ENCODE results near the gene ASPA. TPM values are rescaled to one million over a fixed set of nuclear protein-coding genes. Genes with fewer than 3 reads are reported as not detected.

The ASPA gene
- polyA plus RNA-seq, 1 donor (not counting 4 experiments of a cell fraction or from before 2014, with no cell fraction given): not detected

GRCh38 chr17:3545151-3545550 lies 69.4 kb downstream of the ASPA start:
- no peaks in the 10 kb centered on the region for H3K9me1 ChIP-seq (ENCODE audit: control insufficient read depth, extremely low read depth, insufficient read depth, low read length)
- H3K27ac ChIP-seq (ENCODE audit: control insufficient read depth, insufficient read depth, low read length): no peak overlapping the region
- H3K79me2 ChIP-seq (ENCODE audit: control insufficient read depth, insufficient read depth, low read length): peaks cover 5% of the 10 kb centered on the region
- H3K27me3 ChIP-seq (ENCODE audit: control insufficient read depth, extremely low read depth, insufficient read depth, low read length): no peaks in the 10 kb centered on the region
- no peak overlapping the region for H2AFZ ChIP-seq (ENCODE audit: control insufficient read depth, low read length)
- dilution Hi-C loops (cut with MboI; ENCODE audit: extremely low pct_ligation_motif_present, low sequenced_read_pairs): no loop called here
- no peak overlapping the region for H3K4me3 ChIP-seq (ENCODE audit: control insufficient read depth in 2 of 3, extremely low read depth in 1 of 3, insufficient read depth in 2 of 3, low read depth in 1 of 3, low read length in 3 of 3)
- no peak overlapping the region for H3K4me2 ChIP-seq (ENCODE audit: control insufficient read depth, extremely low read depth, insufficient read depth, low read depth, low read length)
- H4K20me1 ChIP-seq (ENCODE audit: control insufficient read depth, extremely low read depth, insufficient read depth, low read length): no peaks in the 10 kb centered on the region
- TF ChIP-seq EZH2 (IDR thresholded peaks at IDR 0.05; ENCODE audit: low read length): no peak
- H3K9me3 ChIP-seq (ENCODE audit: control insufficient read depth, low read depth, low read length): no peaks in the 10 kb centered on the region
- no peak overlapping the region for H3K9ac ChIP-seq (ENCODE audit: control insufficient read depth, extremely low read depth, insufficient read depth, low read length)
- H3K4me1 ChIP-seq (ENCODE audit: control insufficient read depth, extremely low read depth, insufficient read depth, low read length): no peaks in the 10 kb centered on the region
- DNase-seq (ENCODE audit: low read depth, low spot score) (no peak), FAIRE-seq (no peak)
- peaks cover 16 to 23% of the 10 kb centered on the region in 2 experiments for H3K36me3 ChIP-seq (ENCODE audit: control insufficient read depth in 2 of 2, extremely low read depth in 1 of 2, insufficient read depth in 2 of 2, low read length in 2 of 2)

DNA sequence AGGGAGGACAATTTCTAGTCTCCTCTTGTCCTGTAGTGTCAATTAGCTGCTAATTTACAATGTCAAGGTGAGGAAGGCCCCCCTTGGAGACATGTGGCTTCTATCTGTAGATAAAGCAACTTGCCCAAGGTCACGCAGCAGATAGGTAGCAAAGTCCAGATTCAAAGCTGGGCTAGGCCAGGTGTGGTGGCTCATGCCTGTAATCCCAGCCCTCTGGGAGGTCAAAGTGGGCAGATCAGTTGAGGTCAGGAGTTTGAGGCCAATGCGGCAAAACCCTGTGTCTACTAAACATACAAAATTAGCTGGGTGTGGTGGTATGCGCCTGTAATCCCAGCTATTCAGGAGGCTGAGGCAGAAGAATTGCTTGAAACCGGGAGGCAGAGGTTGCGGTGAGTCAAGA lies 70.7 kb downstream of the ASPA start:
- dilution Hi-C loops (cut with MboI; ENCODE audit: extremely low pct_ligation_motif_present, low sequenced_read_pairs): no loop called here
- Histone ChIP-seq H3K9me3 (ENCODE audit: control insufficient read depth, low read depth, low read length) (no peaks in the 10 kb centered on the region), H4K20me1 (ENCODE audit: control insufficient read depth, extremely low read depth, insufficient read depth, low read length) (no peaks in the 10 kb centered on the region), H3K4me3 (ENCODE audit: control insufficient read depth in 2 of 3, extremely low read depth in 1 of 3, insufficient read depth in 2 of 3, low read depth in 1 of 3, low read length in 3 of 3) (no peak overlapping the region), H3K79me2 (ENCODE audit: control insufficient read depth, insufficient read depth, low read length) (peaks cover 5% of the 10 kb centered on the region), H3K9me1 (ENCODE audit: control insufficient read depth, extremely low read depth, insufficient read depth, low read length) (no peaks in the 10 kb centered on the region), H3K27me3 (ENCODE audit: control insufficient read depth, extremely low read depth, insufficient read depth, low read length) (no peaks in the 10 kb centered on the region), H3K9ac (ENCODE audit: control insufficient read depth, extremely low read depth, insufficient read depth, low read length) (no peak overlapping the region), H3K4me1 (ENCODE audit: control insufficient read depth, extremely low read depth, insufficient read depth, low read length) (peaks cover 7% of the 10 kb centered on the region), H2AFZ (ENCODE audit: control insufficient read depth, low read length) (no peak overlapping the region), H3K4me2 (ENCODE audit: control insufficient read depth, extremely low read depth, insufficient read depth, low read depth, low read length) (no peak overlapping the region), H3K27ac (ENCODE audit: control insufficient read depth, insufficient read depth, low read length) (no peak overlapping the region), H3K36me3 (ENCODE audit: control insufficient read depth in 2 of 2, extremely low read depth in 1 of 2, insufficient read depth in 2 of 2, low read length in 2 of 2) (peaks cover 18 to 24% of the 10 kb centered on the region in 2 experiments)
- TF ChIP-seq, protein P1, sequence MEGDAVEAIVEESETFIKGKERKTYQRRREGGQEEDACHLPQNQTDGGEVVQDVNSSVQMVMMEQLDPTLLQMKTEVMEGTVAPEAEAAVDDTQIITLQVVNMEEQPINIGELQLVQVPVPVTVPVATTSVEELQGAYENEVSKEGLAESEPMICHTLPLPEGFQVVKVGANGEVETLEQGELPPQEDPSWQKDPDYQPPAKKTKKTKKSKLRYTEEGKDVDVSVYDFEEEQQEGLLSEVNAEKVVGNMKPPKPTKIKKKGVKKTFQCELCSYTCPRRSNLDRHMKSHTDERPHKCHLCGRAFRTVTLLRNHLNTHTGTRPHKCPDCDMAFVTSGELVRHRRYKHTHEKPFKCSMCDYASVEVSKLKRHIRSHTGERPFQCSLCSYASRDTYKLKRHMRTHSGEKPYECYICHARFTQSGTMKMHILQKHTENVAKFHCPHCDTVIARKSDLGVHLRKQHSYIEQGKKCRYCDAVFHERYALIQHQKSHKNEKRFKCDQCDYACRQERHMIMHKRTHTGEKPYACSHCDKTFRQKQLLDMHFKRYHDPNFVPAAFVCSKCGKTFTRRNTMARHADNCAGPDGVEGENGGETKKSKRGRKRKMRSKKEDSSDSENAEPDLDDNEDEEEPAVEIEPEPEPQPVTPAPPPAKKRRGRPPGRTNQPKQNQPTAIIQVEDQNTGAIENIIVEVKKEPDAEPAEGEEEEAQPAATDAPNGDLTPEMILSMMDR (optimal IDR thresholded peaks at IDR 0.05 in 1 of 3, IDR thresholded peaks at IDR 0.05 in 1 of 3, conservative IDR thresholded peaks at IDR 0.05 in 1 of 3; ENCODE audit: extremely low read depth in 1 of 3, insufficient read depth in 2 of 3, low read length in 3 of 3): no peak
- TF ChIP-seq EZH2 (IDR thresholded peaks at IDR 0.05; ENCODE audit: low read length): no peak
- DNase-seq (ENCODE audit: low read depth, low spot score) (no peak), FAIRE-seq (no peak)

- H3K9me3 ChIP-seq (ENCODE audit: control insufficient read depth, low read depth, low read length): no peaks in the 10 kb centered on the region
- no peaks in the 10 kb centered on the region for H4K20me1 ChIP-seq (ENCODE audit: control insufficient read depth, extremely low read depth, insufficient read depth, low read length)
- H3K36me3 ChIP-seq (ENCODE audit: control insufficient read depth in 2 of 2, extremely low read depth in 1 of 2, insufficient read depth in 2 of 2, low read length in 2 of 2): peaks cover 18 to 25% of the 10 kb centered on the region in 2 experiments
- H3K79me2 ChIP-seq (ENCODE audit: control insufficient read depth, insufficient read depth, low read length): peaks cover 5% of the 10 kb centered on the region
- no peak overlapping the region for H3K4me2 ChIP-seq (ENCODE audit: control insufficient read depth, extremely low read depth, insufficient read depth, low read depth, low read length)
- no peak for DNase-seq (ENCODE audit: low read depth, low spot score)
- H3K9ac ChIP-seq (ENCODE audit: control insufficient read depth, extremely low read depth, insufficient read depth, low read length): no peak overlapping the region
- no peaks in the 10 kb centered on the region for H3K9me1 ChIP-seq (ENCODE audit: control insufficient read depth, extremely low read depth, insufficient read depth, low read length)
- peaks cover 7% of the 10 kb centered on the region for H3K4me1 ChIP-seq (ENCODE audit: control insufficient read depth, extremely low read depth, insufficient read depth, low read length)
- TF ChIP-seq, protein P1 (optimal IDR thresholded peaks at IDR 0.05 in 1 of 3, IDR thresholded peaks at IDR 0.05 in 1 of 3, conservative IDR thresholded peaks at IDR 0.05 in 1 of 3; ENCODE audit: extremely low read depth in 1 of 3, insufficient read depth in 2 of 3, low read length in 3 of 3): no peak
- no peak for TF ChIP-seq EZH2 (IDR thresholded peaks at IDR 0.05; ENCODE audit: low read length)
- H3K27me3 ChIP-seq (ENCODE audit: control insufficient read depth, extremely low read depth, insufficient read depth, low read length): no peaks in the 10 kb centered on the region
- no peak overlapping the region for H3K4me3 ChIP-seq (ENCODE audit: control insufficient read depth in 2 of 3, extremely low read depth in 1 of 3, insufficient read depth in 2 of 3, low read depth in 1 of 3, low read length in 3 of 3)
- no peak overlapping the region for H3K27ac ChIP-seq (ENCODE audit: control insufficient read depth, insufficient read depth, low read length)
- no peak for FAIRE-seq
- H2AFZ ChIP-seq (ENCODE audit: control insufficient read depth, low read length): no peak overlapping the region
- dilution Hi-C loops (cut with MboI; ENCODE audit: extremely low pct_ligation_motif_present, low sequenced_read_pairs): no loop called here
Observed at GRCh38 chr17:3546997-3547396, 71.2 kb downstream of the ASPA start.
